ENCODE results near the gene FMNL1. TPM values are rescaled to one million over a fixed set of nuclear protein-coding genes. Genes with fewer than 3 reads are reported as not detected.

FMNL1 gene
- polyA plus RNA-seq, 1 experiment: 2.0 TPM

- DNase-seq (ENCODE audit: low read depth): no peak
- CTCF ChIA-PET: interaction anchor here (0.7 to 3.1 kb wide), 16 partner anchors 8 to 186 kb away, joined by 3 to 51 read pairs (median 4); partner anchors contain the start of gene ACBD4
- no peak overlapping the region for H3K4me3 ChIP-seq (ENCODE audit: low read depth, low read length)
Measured at GRCh38 chr17:45236282-45236606, 14.6 kb downstream of the FMNL1 start.

GRCh38 chr17:45237686-45238085 lies 16.0 kb downstream of the FMNL1 start:
- CTCF ChIA-PET: interaction anchor here (1.4 kb wide), 1 partner anchor 19 kb away, joined by 5 read pairs; no protein-coding TSS in a partner anchor
- no peaks in the 10 kb centered on the region; the same call in 1 of the 2 replicates for H3K27me3 ChIP-seq (ENCODE audit: control insufficient read depth, insufficient read depth, low read length)
- no peaks in the 10 kb centered on the region for H3K36me3 ChIP-seq (ENCODE audit: control insufficient read depth, insufficient read depth, low read length)
- no peak for TF ChIP-seq CTCF (IDR thresholded peaks at IDR 0.05; ENCODE audit: insufficient read depth, low read depth, low read length)
- POLR2A ChIA-PET: no interaction called here
- H3K4me3 ChIP-seq (ENCODE audit: low read depth, low read length): no peak overlapping the region
- DNase-seq (ENCODE audit: low read depth): no peak

More at GRCh38 chr17:45236282-45236606, 14.6 kb downstream of the FMNL1 start:
- POLR2A ChIA-PET: no interaction called here
- TF ChIP-seq CTCF (IDR thresholded peaks at IDR 0.05; ENCODE audit: insufficient read depth, low read depth, low read length): no peak
- H3K27me3 ChIP-seq (ENCODE audit: control insufficient read depth, insufficient read depth, low read length): no peaks in the 10 kb centered on the region
- H3K36me3 ChIP-seq (ENCODE audit: control insufficient read depth, insufficient read depth, low read length): no peaks in the 10 kb centered on the region

DNA sequence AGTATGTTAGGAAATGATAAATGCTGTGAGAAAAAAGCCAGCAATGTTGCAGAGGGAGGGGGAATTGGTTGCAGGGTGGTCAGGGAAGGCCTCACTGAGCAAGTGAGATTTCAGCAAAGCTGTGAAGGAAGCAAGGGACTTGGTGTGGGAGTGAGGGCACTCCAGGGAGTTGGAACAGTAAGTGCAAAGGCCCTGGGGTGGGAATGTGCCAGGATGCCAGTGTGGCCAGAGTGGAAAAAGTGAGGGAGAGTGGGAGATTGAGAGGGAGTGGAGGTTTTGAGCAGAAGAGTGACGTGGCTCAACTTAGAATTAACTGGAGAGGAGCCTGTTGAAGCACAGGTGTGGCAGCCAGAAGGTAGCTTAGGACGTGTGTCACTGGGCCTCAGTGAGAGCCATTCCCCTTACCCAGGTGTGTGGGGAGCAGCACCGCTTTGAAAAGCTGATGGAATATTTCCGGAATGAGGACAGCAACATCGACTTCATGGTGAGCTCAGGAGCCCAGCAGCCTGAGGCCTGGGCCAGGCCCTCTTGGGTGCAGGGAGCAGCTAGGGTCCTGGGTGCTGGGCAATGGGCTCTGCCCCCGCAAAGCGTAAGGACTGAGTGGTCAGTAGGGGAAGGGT lies 16.6 kb downstream of the FMNL1 start:
- Histone ChIP-seq H3K27me3 (ENCODE audit: control insufficient read depth, insufficient read depth, low read length) (no peaks in the 10 kb centered on the region; the same call in 1 of the 2 replicates), H3K4me3 (ENCODE audit: low read depth, low read length) (no peak overlapping the region), H3K36me3 (ENCODE audit: control insufficient read depth, insufficient read depth, low read length) (no peaks in the 10 kb centered on the region)
- TF ChIP-seq CTCF (IDR thresholded peaks at IDR 0.05; ENCODE audit: insufficient read depth, low read depth, low read length): no peak
- POLR2A ChIA-PET: no interaction called here
- DNase-seq (ENCODE audit: low read depth): no peak
- CTCF ChIA-PET: interaction anchor here (0.8 to 1.5 kb wide), 4 partner anchors 10 to 146 kb away, joined by 3 to 5 read pairs (median 4); partner anchors contain the start of gene ACBD4

DNA sequence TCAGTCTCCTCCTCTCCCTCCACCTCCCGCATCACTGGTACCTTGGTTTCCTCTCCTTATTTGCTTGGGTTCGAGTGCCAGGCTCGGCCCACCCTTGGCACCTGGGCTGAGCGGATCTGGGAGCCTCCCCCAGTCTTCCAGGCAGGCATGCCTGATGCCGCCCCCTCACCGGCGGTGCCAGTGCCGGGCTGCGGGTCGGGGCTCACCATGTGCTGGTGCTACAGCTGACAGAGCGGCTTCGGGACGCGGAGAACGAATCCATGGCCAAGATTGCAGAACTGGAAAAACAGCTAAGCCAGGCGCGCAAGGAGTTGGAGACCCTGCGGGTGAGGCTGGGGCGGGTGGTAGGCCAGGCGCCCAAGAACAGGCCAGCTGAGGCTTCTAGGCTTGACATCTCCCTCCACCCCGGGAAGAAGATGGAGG lies 19.2 kb downstream of the FMNL1 start:
- ChIA-PET CTCF (interaction anchor here (1.3 to 2.2 kb wide), 6 partner anchors 9 to 145 kb away, joined by 3 to 10 read pairs (median 5); no protein-coding TSS in a partner anchor), POLR2A (no interaction called here)
- Histone ChIP-seq H3K4me3 (ENCODE audit: low read depth, low read length) (no peak overlapping the region), H3K36me3 (ENCODE audit: control insufficient read depth, insufficient read depth, low read length) (no peaks in the 10 kb centered on the region), H3K27me3 (ENCODE audit: control insufficient read depth, insufficient read depth, low read length) (no peaks in the 10 kb centered on the region; the same call in 1 of the 2 replicates)
- no peak for DNase-seq (ENCODE audit: low read depth)
- no peak for TF ChIP-seq CTCF (IDR thresholded peaks at IDR 0.05; ENCODE audit: insufficient read depth, low read depth, low read length)

DNA sequence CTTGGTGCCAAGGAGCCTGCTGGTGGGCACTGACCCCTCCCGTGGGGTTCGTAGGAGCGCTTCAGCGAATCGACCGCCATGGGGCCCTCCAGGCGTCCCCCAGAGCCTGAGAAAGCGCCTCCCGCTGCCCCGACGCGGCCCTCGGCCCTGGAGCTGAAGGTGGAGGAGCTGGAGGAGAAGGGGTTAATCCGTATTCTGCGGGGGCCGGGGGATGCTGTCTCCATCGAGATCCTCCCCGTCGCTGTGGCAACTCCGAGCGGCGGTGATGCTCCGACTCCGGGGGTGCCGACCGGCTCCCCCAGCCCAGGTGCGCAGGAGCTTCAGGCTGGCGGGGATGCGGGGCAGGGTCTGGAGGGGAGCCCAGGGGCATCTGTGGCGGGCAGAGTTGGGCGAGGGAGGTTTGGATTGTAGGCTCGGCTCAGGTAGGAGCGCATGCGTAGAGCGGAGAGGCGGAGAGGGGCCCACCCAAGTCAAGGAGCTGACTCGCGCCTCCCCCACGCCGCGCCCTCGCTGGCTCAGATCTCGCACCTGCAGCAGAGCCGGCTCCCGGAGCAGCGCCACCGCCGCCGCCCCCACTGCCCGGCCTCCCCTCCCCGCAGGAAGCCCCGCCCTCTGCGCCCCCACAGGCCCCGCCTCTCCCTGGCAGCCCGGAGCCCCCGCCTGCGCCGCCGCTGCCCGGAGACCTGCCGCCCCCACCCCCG lies 19.8 kb downstream of the FMNL1 start:
- DNase-seq (ENCODE audit: low read depth): no peak
- ChIA-PET CTCF (interaction anchor here (1.3 to 2.2 kb wide), 6 partner anchors 10 to 144 kb away, joined by 3 to 10 read pairs (median 5); no protein-coding TSS in a partner anchor), POLR2A (no interaction called here)
- H3K4me3 ChIP-seq (ENCODE audit: low read depth, low read length): no peak overlapping the region
- no peaks in the 10 kb centered on the region for H3K36me3 ChIP-seq (ENCODE audit: control insufficient read depth, insufficient read depth, low read length)
- H3K27me3 ChIP-seq (ENCODE audit: control insufficient read depth, insufficient read depth, low read length): no peaks in the 10 kb centered on the region; the same call in 1 of the 2 replicates
- TF ChIP-seq CTCF (IDR thresholded peaks at IDR 0.05; ENCODE audit: insufficient read depth, low read depth, low read length): no peak

Measured in BJ (cell line).